ENCODE results near the gene ABCA7.

The ABCA7 gene

GRCh38 chr19:1082928-1083816 lies 43.3 kb downstream of the ABCA7 start:
- Mint-ChIP-seq H3K9me3 (no peaks in the 10 kb centered on the region), H3K4me3 (no peak overlapping the region), H3K27ac (no peak overlapping the region), H3K27me3 (ENCODE audit: low read depth) (no peaks in the 10 kb centered on the region), H3K4me1 (ENCODE audit: low read depth) (peaks cover 25% of the 10 kb centered on the region), H3K36me3 (ENCODE audit: low read depth) (peaks cover 36% of the 10 kb centered on the region)

GRCh38 chr19:1084024-1084868 lies 44.3 kb downstream of the ABCA7 start:
- Mint-ChIP-seq H3K27ac (peak overlapping the region; percentile 77), H3K4me1 (ENCODE audit: low read depth) (peaks cover 27% of the 10 kb centered on the region), H3K9me3 (no peaks in the 10 kb centered on the region), H3K36me3 (ENCODE audit: low read depth) (peaks cover 36% of the 10 kb centered on the region), H3K27me3 (ENCODE audit: low read depth) (no peaks in the 10 kb centered on the region), H3K4me3 (no peak overlapping the region)

- no peaks in the 10 kb centered on the region for H3K9me3 Mint-ChIP-seq
- peaks cover 30% of the 10 kb centered on the region for H3K36me3 Mint-ChIP-seq (ENCODE audit: low read depth)
- H3K27ac Mint-ChIP-seq = peak overlapping the region; percentile 77
- peaks cover 22% of the 10 kb centered on the region for H3K4me1 Mint-ChIP-seq (ENCODE audit: low read depth)
- H3K27me3 Mint-ChIP-seq (ENCODE audit: low read depth) = no peaks in the 10 kb centered on the region
- peak overlapping the region; percentile 14 for H3K4me3 Mint-ChIP-seq
Observed at GRCh38 chr19:1085053-1085658, 45.2 kb downstream of the ABCA7 start.

- H3K4me1 Mint-ChIP-seq (ENCODE audit: low read depth) = peaks cover 22% of the 10 kb centered on the region
- no peaks in the 10 kb centered on the region for H3K27me3 Mint-ChIP-seq (ENCODE audit: low read depth)
- H3K27ac Mint-ChIP-seq = peak overlapping the region; percentile 77
- H3K36me3 Mint-ChIP-seq (ENCODE audit: low read depth) = peaks cover 26% of the 10 kb centered on the region
- no peak overlapping the region for H3K4me3 Mint-ChIP-seq
- no peaks in the 10 kb centered on the region for H3K9me3 Mint-ChIP-seq
Observed at GRCh38 chr19:1085676-1086442, 46.0 kb downstream of the ABCA7 start.

- Mint-ChIP-seq H3K4me1 (ENCODE audit: low read depth) (peaks cover 22% of the 10 kb centered on the region), H3K27ac (no peak overlapping the region), H3K4me3 (no peak overlapping the region), H3K36me3 (ENCODE audit: low read depth) (peaks cover 24% of the 10 kb centered on the region), H3K27me3 (ENCODE audit: low read depth) (no peaks in the 10 kb centered on the region), H3K9me3 (no peaks in the 10 kb centered on the region)
Observed at GRCh38 chr19:1086613-1087012, 46.7 kb downstream of the ABCA7 start.

- no peaks in the 10 kb centered on the region for H3K27me3 Mint-ChIP-seq (ENCODE audit: low read depth)
- peak overlapping the region; percentile 32 for H3K4me3 Mint-ChIP-seq
- H3K27ac Mint-ChIP-seq = peak overlapping the region; percentile 85
- peaks cover 21% of the 10 kb centered on the region for H3K36me3 Mint-ChIP-seq (ENCODE audit: low read depth)
- peaks cover 20% of the 10 kb centered on the region for H3K4me1 Mint-ChIP-seq (ENCODE audit: low read depth)
- H3K9me3 Mint-ChIP-seq = no peaks in the 10 kb centered on the region
Observed at GRCh38 chr19:1087813-1088415, 48.0 kb downstream of the ABCA7 start.

GRCh38 chr19:1088416-1089010 lies 48.6 kb downstream of the ABCA7 start:
- Mint-ChIP-seq H3K4me1 (ENCODE audit: low read depth) (peaks cover 23% of the 10 kb centered on the region), H3K36me3 (ENCODE audit: low read depth) (peaks cover 23% of the 10 kb centered on the region), H3K27ac (peak overlapping the region; percentile 55), H3K9me3 (no peaks in the 10 kb centered on the region), H3K4me3 (peak overlapping the region; percentile 10), H3K27me3 (ENCODE audit: low read depth) (no peaks in the 10 kb centered on the region)

- H3K27me3 Mint-ChIP-seq (ENCODE audit: low read depth) = no peaks in the 10 kb centered on the region
- peaks cover 27% of the 10 kb centered on the region for H3K4me1 Mint-ChIP-seq (ENCODE audit: low read depth)
- H3K9me3 Mint-ChIP-seq = no peaks in the 10 kb centered on the region
- peak overlapping the region; percentile 45 for H3K27ac Mint-ChIP-seq
- H3K4me3 Mint-ChIP-seq = no peak overlapping the region
- peaks cover 24% of the 10 kb centered on the region for H3K36me3 Mint-ChIP-seq (ENCODE audit: low read depth)
Observed at GRCh38 chr19:1089126-1089771, 49.3 kb downstream of the ABCA7 start.

- H3K9me3 Mint-ChIP-seq = no peaks in the 10 kb centered on the region
- no peak overlapping the region for H3K27ac Mint-ChIP-seq
- H3K4me1 Mint-ChIP-seq (ENCODE audit: low read depth) = peaks cover 26% of the 10 kb centered on the region
- H3K36me3 Mint-ChIP-seq (ENCODE audit: low read depth) = peaks cover 21% of the 10 kb centered on the region
- no peaks in the 10 kb centered on the region for H3K27me3 Mint-ChIP-seq (ENCODE audit: low read depth)
- H3K4me3 Mint-ChIP-seq = no peak overlapping the region
Observed at GRCh38 chr19:1089891-1090290, 50.0 kb downstream of the ABCA7 start.

GRCh38 chr19:1090731-1091543 lies 51.0 kb downstream of the ABCA7 start:
- Mint-ChIP-seq H3K27me3 (ENCODE audit: low read depth) (no peaks in the 10 kb centered on the region), H3K4me3 (no peak overlapping the region), H3K9me3 (no peaks in the 10 kb centered on the region), H3K4me1 (ENCODE audit: low read depth) (peaks cover 26% of the 10 kb centered on the region), H3K27ac (no peak overlapping the region), H3K36me3 (ENCODE audit: low read depth) (peaks cover 14% of the 10 kb centered on the region)

- H3K9me3 Mint-ChIP-seq = no peaks in the 10 kb centered on the region
- no peaks in the 10 kb centered on the region for H3K27me3 Mint-ChIP-seq (ENCODE audit: low read depth)
- peaks cover 29% of the 10 kb centered on the region for H3K4me1 Mint-ChIP-seq (ENCODE audit: low read depth)
- no peak overlapping the region for H3K27ac Mint-ChIP-seq
- peaks cover 14% of the 10 kb centered on the region for H3K36me3 Mint-ChIP-seq (ENCODE audit: low read depth)
- H3K4me3 Mint-ChIP-seq = no peak overlapping the region
Observed at GRCh38 chr19:1091544-1092175, 51.8 kb downstream of the ABCA7 start.

- no peak overlapping the region for H3K27ac Mint-ChIP-seq
- H3K36me3 Mint-ChIP-seq (ENCODE audit: low read depth) = peaks cover 9% of the 10 kb centered on the region
- H3K27me3 Mint-ChIP-seq (ENCODE audit: low read depth) = no peaks in the 10 kb centered on the region
- H3K9me3 Mint-ChIP-seq = no peaks in the 10 kb centered on the region
- peak overlapping the region; percentile 93 for H3K4me3 Mint-ChIP-seq
- peaks cover 25% of the 10 kb centered on the region for H3K4me1 Mint-ChIP-seq (ENCODE audit: low read depth)
Observed at GRCh38 chr19:1093330-1093729, 53.4 kb downstream of the ABCA7 start.

Measured in T-helper 1 cell treated with Interleukin-12 subunit alpha and Interleukin-12 subunit beta and Interleukin-4 antibody, amounts not matched to agents 30 μg/mL and 1 μg/mL, for 36 hours (primary cell).